Calu3 (cell line): ENCODE results near the gene NR5A2. TPM values are rescaled to one million over a fixed set of nuclear protein-coding genes. Genes with fewer than 3 reads are reported as not detected.

Source experiments
- BruUV-seq: library from RNA; stranded (reverse); fragments of 400-500 nt; replicated peaks from 2 replicates; lab custom pipeline; 2021; lab: Mats Ljungman, UMichigan
- CTCF ChIA-PET: fragments of 300-600 bp; sonication (Branson Sonifier 250); formaldehyde crosslinking; loops from one replicate; lab custom pipeline; 2022; ENCODE audit warnings: antibody characterized with exemption; lab: Charles Lee
- DNase-seq: peaks from one replicate; pipeline ENCODE4 v3.0.0; 2022
- H3K27ac Mint-ChIP-seq: one replicate; pipeline ENCODE4 v1.8.0; 2022; ENCODE audit warnings: mixed read lengths; ENCODE audit not compliant: unreplicated experiment
- H3K27me3 Mint-ChIP-seq: one replicate; pipeline ENCODE4 v1.8.0; 2022; ENCODE audit warnings: mixed read lengths; ENCODE audit not compliant: unreplicated experiment
- H3K36me3 Mint-ChIP-seq: one replicate; pipeline ENCODE4 v1.8.0; 2022; ENCODE audit warnings: mild to moderate bottlenecking, moderate library complexity, mixed read lengths; ENCODE audit not compliant: insufficient read depth, unreplicated experiment
- H3K4me1 Mint-ChIP-seq: one replicate; pipeline ENCODE4 v1.8.0; 2022; ENCODE audit warnings: mild to moderate bottlenecking, low read depth, mixed read lengths; ENCODE audit not compliant: unreplicated experiment
- H3K4me3 Mint-ChIP-seq: one replicate; pipeline ENCODE4 v1.8.0; 2022; ENCODE audit warnings: mild to moderate bottlenecking, low read depth, moderate library complexity, mixed read lengths; ENCODE audit not compliant: unreplicated experiment
- H3K9me3 Mint-ChIP-seq: one replicate; pipeline ENCODE4 v1.8.0; 2022; ENCODE audit warnings: low read depth, mixed read lengths; ENCODE audit not compliant: unreplicated experiment
- intact Hi-C: fragments of 100-400 bp; cut with micrococcal nuclease; formaldehyde crosslinking; loops from one replicate; pipeline ENCODE4 v1.10.0; 2022; ENCODE audit not compliant: unreplicated experiment
- total RNA-seq: library from RNA; stranded (reverse); gene quantifications from 2 replicates; pipeline ENCODE4 v1.2.3, GENCODE V29; 2022
- TF ChIP-seq, protein P1 (sequence below): fragments of 200-600 bp; IDR thresholded peaks from one replicate; pipeline ENCODE4 v1.8.0; 2022; ENCODE audit warnings: antibody characterized with exemption; ENCODE audit not compliant: unreplicated experiment

Gene NR5A2
- total RNA-seq, 1 experiment from 2014 or later: 6.9 TPM

DNA sequence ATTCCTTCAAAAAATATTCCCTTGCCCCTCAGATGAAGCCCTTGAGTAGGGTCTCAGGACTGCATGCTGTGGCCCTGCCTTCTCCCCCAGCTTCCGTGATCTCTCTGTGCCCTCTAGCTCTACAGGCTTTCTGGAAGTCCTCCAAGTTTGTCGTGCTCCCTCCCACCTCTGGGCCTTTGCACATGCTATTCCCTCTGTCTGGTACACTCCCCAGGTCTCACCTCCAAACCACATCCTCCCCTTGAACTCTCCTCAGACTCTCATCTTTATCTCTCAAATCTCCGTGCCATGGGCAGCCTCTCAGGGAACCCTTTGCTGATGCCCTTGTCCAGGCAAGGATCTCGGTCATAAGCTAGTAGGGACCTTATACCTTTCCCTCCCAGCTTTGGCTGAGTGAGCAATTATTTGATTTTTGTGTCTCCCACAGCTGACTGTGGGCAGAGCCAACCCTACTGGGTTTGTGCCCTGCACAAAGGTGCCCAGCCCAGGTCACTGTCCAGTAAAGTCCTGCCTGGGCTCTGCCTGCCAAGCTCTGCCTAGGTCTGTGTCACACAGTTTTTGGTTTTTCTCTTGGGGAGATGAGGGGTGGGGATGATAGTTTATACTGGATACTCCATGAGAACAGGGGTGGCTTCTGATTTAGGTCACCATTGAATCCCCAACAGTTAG, 194.2 kb downstream of the NR5A2 start:
- H3K4me3 Mint-ChIP-seq: no peak overlapping the region
- BruUV-seq: no TSS peak
- H3K27me3 Mint-ChIP-seq: peaks cover 8% of the 10 kb centered on the region
- H3K4me1 Mint-ChIP-seq: no peaks in the 10 kb centered on the region
- CTCF ChIA-PET: interaction anchor here (1.2 kb wide), 1 partner anchor 262 kb away, joined by 3 read pairs; no protein-coding TSS in a partner anchor
- TF ChIP-seq, protein P1, sequence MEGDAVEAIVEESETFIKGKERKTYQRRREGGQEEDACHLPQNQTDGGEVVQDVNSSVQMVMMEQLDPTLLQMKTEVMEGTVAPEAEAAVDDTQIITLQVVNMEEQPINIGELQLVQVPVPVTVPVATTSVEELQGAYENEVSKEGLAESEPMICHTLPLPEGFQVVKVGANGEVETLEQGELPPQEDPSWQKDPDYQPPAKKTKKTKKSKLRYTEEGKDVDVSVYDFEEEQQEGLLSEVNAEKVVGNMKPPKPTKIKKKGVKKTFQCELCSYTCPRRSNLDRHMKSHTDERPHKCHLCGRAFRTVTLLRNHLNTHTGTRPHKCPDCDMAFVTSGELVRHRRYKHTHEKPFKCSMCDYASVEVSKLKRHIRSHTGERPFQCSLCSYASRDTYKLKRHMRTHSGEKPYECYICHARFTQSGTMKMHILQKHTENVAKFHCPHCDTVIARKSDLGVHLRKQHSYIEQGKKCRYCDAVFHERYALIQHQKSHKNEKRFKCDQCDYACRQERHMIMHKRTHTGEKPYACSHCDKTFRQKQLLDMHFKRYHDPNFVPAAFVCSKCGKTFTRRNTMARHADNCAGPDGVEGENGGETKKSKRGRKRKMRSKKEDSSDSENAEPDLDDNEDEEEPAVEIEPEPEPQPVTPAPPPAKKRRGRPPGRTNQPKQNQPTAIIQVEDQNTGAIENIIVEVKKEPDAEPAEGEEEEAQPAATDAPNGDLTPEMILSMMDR: no peak
- no peaks in the 10 kb centered on the region for H3K9me3 Mint-ChIP-seq
- H3K27ac Mint-ChIP-seq: no peak overlapping the region
- intact Hi-C loops: no loop called here
- no peak for DNase-seq
- no peaks in the 10 kb centered on the region for H3K36me3 Mint-ChIP-seq

DNA sequence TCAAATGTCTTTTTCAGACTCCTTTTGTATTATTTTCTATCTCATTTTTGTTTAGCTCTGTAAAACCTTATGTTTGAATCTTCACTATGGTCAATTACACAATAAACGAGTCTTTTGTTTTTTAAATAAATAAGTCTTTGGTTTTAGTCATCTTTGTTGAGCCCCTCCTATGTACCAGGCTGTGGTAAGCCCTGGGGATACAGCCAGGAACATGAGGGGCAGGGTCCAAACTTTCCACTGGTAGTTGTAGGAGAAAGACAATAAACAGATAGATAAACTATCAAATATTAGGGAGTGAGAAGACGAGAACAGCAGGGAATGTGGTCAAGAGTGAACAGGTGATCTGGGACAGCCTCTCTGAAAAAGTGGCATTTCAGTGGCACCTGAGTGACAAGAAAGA, 195.7 kb downstream of the NR5A2 start:
- H3K27me3 Mint-ChIP-seq: peaks cover 7% of the 10 kb centered on the region
- intact Hi-C loops: no loop called here
- H3K9me3 Mint-ChIP-seq: no peaks in the 10 kb centered on the region
- DNase-seq: no peak
- no TSS peak for BruUV-seq
- TF ChIP-seq, protein P1: no peak
- H3K4me1 Mint-ChIP-seq: no peaks in the 10 kb centered on the region
- H3K4me3 Mint-ChIP-seq: no peak overlapping the region
- CTCF ChIA-PET: no interaction called here
- H3K36me3 Mint-ChIP-seq: no peaks in the 10 kb centered on the region
- no peak overlapping the region for H3K27ac Mint-ChIP-seq

DNA sequence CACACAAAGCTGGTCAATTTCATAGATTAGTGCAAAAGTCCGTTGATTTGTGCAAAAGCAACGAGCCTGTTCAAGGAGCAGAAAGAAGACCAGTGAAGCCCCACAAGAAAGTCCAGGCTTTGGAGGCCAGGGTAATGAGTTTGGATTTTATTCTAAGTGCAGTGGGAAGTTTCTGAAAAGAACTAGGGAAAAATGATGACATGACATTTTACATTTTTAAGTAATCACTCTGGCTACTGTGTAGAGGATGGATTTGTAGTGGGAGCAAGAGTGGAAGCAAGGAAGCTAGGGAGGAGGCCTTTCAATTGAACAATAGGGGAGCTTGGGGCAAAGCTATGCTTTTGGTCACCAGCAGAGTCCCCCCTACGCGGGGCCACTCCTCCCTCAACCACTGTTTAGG, 196.1 kb downstream of the NR5A2 start:
- no TSS peak for BruUV-seq
- CTCF ChIA-PET: no interaction called here

DNA sequence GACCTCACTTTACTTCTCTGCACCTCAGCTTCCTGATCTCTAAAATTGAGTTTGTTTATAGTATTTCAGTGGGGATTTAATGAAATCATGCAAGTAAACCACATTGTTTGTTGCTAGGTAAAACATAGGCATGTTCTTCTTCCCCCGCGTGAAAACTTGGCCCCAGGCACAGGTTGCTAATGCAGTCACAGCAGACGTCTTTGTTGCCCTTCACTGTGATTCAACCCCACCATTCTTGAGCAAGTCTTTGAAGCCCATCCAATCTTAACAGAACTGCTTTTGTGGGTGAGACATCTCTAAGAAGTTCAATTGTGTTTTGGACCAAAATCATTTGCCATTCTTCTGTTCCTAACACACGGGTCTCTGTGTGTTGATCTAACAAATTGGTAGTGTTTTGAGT, 196.8 kb downstream of the NR5A2 start:
- no TSS peak for BruUV-seq
- H3K4me1 Mint-ChIP-seq: no peaks in the 10 kb centered on the region
- no peak for DNase-seq

More for the DNA sequence above, 196.1 kb downstream of the NR5A2 start:
- no peak overlapping the region for H3K4me3 Mint-ChIP-seq
- intact Hi-C loops: no loop called here
- no peak for DNase-seq
- H3K9me3 Mint-ChIP-seq: no peaks in the 10 kb centered on the region
- H3K27me3 Mint-ChIP-seq: peaks cover 3% of the 10 kb centered on the region
- no peaks in the 10 kb centered on the region for H3K36me3 Mint-ChIP-seq
- TF ChIP-seq, protein P1: no peak
- no peaks in the 10 kb centered on the region for H3K4me1 Mint-ChIP-seq
- H3K27ac Mint-ChIP-seq: no peak overlapping the region

More for the DNA sequence above, 196.8 kb downstream of the NR5A2 start:
- Mint-ChIP-seq H3K4me3 (no peak overlapping the region), H3K36me3 (no peaks in the 10 kb centered on the region), H3K27me3 (no peaks in the 10 kb centered on the region), H3K9me3 (no peaks in the 10 kb centered on the region), H3K27ac (no peak overlapping the region)
- TF ChIP-seq, protein P1: no peak
- intact Hi-C loops: no loop called here
- CTCF ChIA-PET: no interaction called here
